ENCODE results near the gene SRSF3.

SRSF3 gene

GRCh38 chr6:36624461-36625157, 30.4 kb downstream of the SRSF3 start:
- no peak for DNase-seq

GRCh38 chr6:36625158-36625919, 31.2 kb downstream of the SRSF3 start:
- no peak for DNase-seq

GRCh38 chr6:36626636-36627035, 32.5 kb downstream of the SRSF3 start:
- DNase-seq = no peak

- no peak for DNase-seq
These were observed 33.0 kb downstream of the SRSF3 start for GRCh38 chr6:36627141-36627540.

GRCh38 chr6:36627801-36628246, 33.7 kb downstream of the SRSF3 start:
- DNase-seq = no peak

GRCh38 chr6:36629784-36630183, 35.6 kb downstream of the SRSF3 start:
- DNase-seq = no peak

GRCh38 chr6:36631326-36632011, 37.3 kb downstream of the SRSF3 start:
- no peak for DNase-seq

- DNase-seq = no peak
These were observed 39.2 kb downstream of the SRSF3 start for GRCh38 chr6:36633370-36633769.

- DNase-seq = no peak
These were observed 39.8 kb downstream of the SRSF3 start for GRCh38 chr6:36633915-36634314.

- no peak for DNase-seq
These were observed 40.4 kb downstream of the SRSF3 start for GRCh38 chr6:36634317-36635108.

- no peak for DNase-seq
These were observed 42.1 kb downstream of the SRSF3 start for GRCh38 chr6:36636283-36636682.

GRCh38 chr6:36636687-36637418, 42.7 kb downstream of the SRSF3 start:
- no peak for DNase-seq

- no peak for DNase-seq
These were observed 44.4 kb downstream of the SRSF3 start for GRCh38 chr6:36638579-36638978.

- no peak for DNase-seq
These were observed 45.1 kb downstream of the SRSF3 start for GRCh38 chr6:36639171-36639808.

GRCh38 chr6:36641543-36641942, 47.4 kb downstream of the SRSF3 start:
- no peak for DNase-seq

GRCh38 chr6:36642913-36643817, 49.0 kb downstream of the SRSF3 start:
- no peak for DNase-seq

GRCh38 chr6:36643977-36644376, 49.8 kb downstream of the SRSF3 start:
- DNase-seq = no peak

- no peak for DNase-seq
These were observed 54.9 kb downstream of the SRSF3 start for GRCh38 chr6:36649086-36649485.

- DNase-seq = no peak
These were observed 55.7 kb downstream of the SRSF3 start for GRCh38 chr6:36649701-36650484.
